OCI-LY7 (cell line): ENCODE data around the gene SSU72. TPM values are rescaled to one million over a fixed set of nuclear protein-coding genes. Genes with fewer than 3 reads are reported as not detected.

ENCODE experiments used
- BruUV-seq: library from RNA; stranded (reverse); fragments of 400-500 nt; replicated peaks from 2 replicates; lab custom pipeline; 2021; lab: Mats Ljungman, UMichigan
- CTCF ChIA-PET: fragments of 300-600 bp; sonication (Branson Sonifier 250); formaldehyde crosslinking; loops from one replicate; lab custom pipeline; 2022; ENCODE audit warnings: antibody characterized with exemption; ENCODE audit not compliant: unreplicated experiment; lab: Charles Lee
- POLR2A ChIA-PET: fragments of 300-600 bp; sonication (Branson Sonifier 250); formaldehyde crosslinking; loops from one replicate; lab custom pipeline; 2022; ENCODE audit warnings: antibody characterized with exemption; lab: Charles Lee
- DNase-seq: peaks from one replicate; pipeline ENCODE4 v3.0.0-alpha.2; 2015; ENCODE audit warnings: low spot score
- H2AFZ ChIP-seq: fragments of 200-600 bp; sonication (generic), shearing (Covaris generic); 2 replicates; pipeline ENCODE4 v1.6.1; 2014; ENCODE audit warnings: mild to moderate bottlenecking, antibody characterized with exemption, low read length, moderate library complexity
- H3K27ac ChIP-seq: fragments of 200-600 bp; sonication (generic); 2 replicates; pipeline ENCODE4 v1.5.1; 2014; ENCODE audit warnings: mixed run types, low read depth, mild to moderate bottlenecking, moderate library complexity, low read length, inconsistent platforms; ENCODE audit not compliant: poor library complexity, severe bottlenecking
- H3K36me3 ChIP-seq: fragments of 200-600 bp; sonication (generic); 2 replicates; pipeline ENCODE4 v1.6.1; 2014; ENCODE audit warnings: mild to moderate bottlenecking, antibody characterized with exemption, low read length, moderate library complexity, mixed read lengths; ENCODE audit not compliant: insufficient read depth
- H3K4me1 ChIP-seq: fragments of 200-600 bp; sonication (generic); 2 replicates; pipeline ENCODE4 v1.5.1; 2014; ENCODE audit warnings: mild to moderate bottlenecking, low read length; ENCODE audit not compliant: insufficient read depth, poor library complexity, severe bottlenecking
- H3K4me2 ChIP-seq: fragments of 200-600 bp; sonication (generic); 2 replicates; pipeline ENCODE4 v1.6.1; 2014; ENCODE audit warnings: mild to moderate bottlenecking, low read length
- H3K4me3 ChIP-seq: fragments of 200-600 bp; sonication (generic); 2 replicates; pipeline ENCODE4 v1.5.1; 2014; ENCODE audit warnings: mild to moderate bottlenecking, low read depth, low read length; ENCODE audit not compliant: poor library complexity, severe bottlenecking
- H3K79me2 ChIP-seq: fragments of 200-600 bp; sonication (generic); 2 replicates; pipeline ENCODE4 v1.6.1; 2016; ENCODE audit warnings: low read depth, mild to moderate bottlenecking, low read length, moderate library complexity, mixed read lengths; ENCODE audit not compliant: insufficient read depth
- H3K9me2 ChIP-seq: fragments of 200-600 bp; sonication (generic); 2 replicates; pipeline ENCODE4 v1.6.1; 2016; ENCODE audit warnings: mild to moderate bottlenecking, low read length, mixed read lengths; ENCODE audit not compliant: insufficient read depth
- H3K9me3 ChIP-seq: fragments of 200-600 bp; sonication (generic); 2 replicates; pipeline ENCODE4 v1.6.1; 2014; ENCODE audit warnings: mild to moderate bottlenecking, mixed run types, low read length, mixed read lengths
- H4K20me1 ChIP-seq: fragments of 200-600 bp; sonication (generic); 2 replicates; pipeline ENCODE4 v1.6.1; 2014; ENCODE audit warnings: mild to moderate bottlenecking, antibody characterized with exemption, low read length, moderate library complexity, mixed read lengths; ENCODE audit not compliant: insufficient read depth
- CTCF ChIP-seq: fragments of 200-600 bp; sonication (generic); conservative IDR thresholded peaks from 2 replicates; pipeline ENCODE4 v1.5.1; 2014; ENCODE audit warnings: mild to moderate bottlenecking, antibody characterized with exemption, low read length, moderate library complexity, mixed read lengths
- EZH2phosphoT487 ChIP-seq: fragments of 200-600 bp; sonication (generic); IDR thresholded peaks from 2 replicates; pipeline ENCODE4 v1.6.1; 2018; ENCODE audit warnings: low read depth, borderline replicate concordance, mild to moderate bottlenecking, mixed run types, antibody characterized with exemption, low read length, moderate library complexity, mixed read lengths
- intact Hi-C: fragments of 100-400 bp; cut with micrococcal nuclease; formaldehyde crosslinking; loops from one replicate; pipeline ENCODE4 v1.10.0; 2022; ENCODE audit not compliant: unreplicated experiment
- total RNA-seq, 2 experiments: library from RNA; depleted of rRNA in 1 of 2; stranded (reverse); fragments of >200 nt in 1 of 2; shearing (Covaris generic) in 1 of 2; gene quantifications; 2 replicates each; pipeline ENCODE4 v1.2.3, GENCODE V29; 2014 to 2022

SSU72 gene
- total RNA-seq, 2 experiments from 2014 or later: 97.7 to 149 TPM

DNA sequence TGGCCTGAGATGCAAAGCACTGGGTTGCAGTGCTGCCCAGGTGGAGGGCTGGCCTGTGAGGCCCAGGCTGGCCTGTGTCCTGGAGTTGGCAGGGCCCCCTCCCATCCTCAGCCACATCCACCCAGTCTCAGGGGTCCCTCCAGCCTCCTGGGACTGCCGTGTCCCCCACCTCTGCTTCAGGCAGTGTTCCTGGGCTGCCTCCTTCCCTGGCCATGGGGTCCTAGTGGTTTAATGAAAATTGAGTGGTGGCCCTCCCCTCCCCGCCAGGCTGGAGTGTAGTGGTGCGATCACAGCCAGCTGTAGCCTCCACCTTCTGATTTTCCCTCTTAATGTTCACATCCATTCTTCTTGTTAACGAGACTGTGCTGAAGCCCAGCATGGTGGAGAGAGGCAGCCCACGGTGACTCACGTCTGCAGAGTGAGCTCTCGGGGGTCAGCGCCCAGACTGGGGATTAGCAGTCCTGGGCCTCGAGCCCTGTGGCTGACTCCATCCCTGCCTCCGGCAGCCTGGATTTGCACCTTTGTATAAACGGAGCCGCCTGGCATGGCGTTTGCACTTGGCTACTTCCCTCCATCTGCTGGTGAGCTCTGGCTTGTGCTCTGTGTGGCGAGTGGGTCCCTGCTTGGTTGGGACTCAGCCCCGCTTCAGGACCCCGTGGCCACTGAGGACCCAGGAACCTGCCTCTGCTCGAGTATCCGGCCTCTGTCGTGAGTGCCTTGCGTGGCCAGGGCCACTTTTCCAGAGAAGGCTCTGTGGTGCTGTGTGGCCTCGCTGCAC lies 47.5 kb upstream of the SSU72 start:
- Histone ChIP-seq H3K27ac (no peak overlapping the region), H3K4me1 (peaks cover under 1% of the 10 kb centered on the region), H3K9me3 (no peaks in the 10 kb centered on the region), H3K4me3 (no peak overlapping the region), H4K20me1 (no peaks in the 10 kb centered on the region; the same call in 1 of the 2 replicates), H3K4me2 (no peak overlapping the region), H2AFZ (no peak overlapping the region), H3K79me2 (no peaks in the 10 kb centered on the region), H3K36me3 (no peaks in the 10 kb centered on the region), H3K9me2 (no peaks in the 10 kb centered on the region)
- intact Hi-C loops: no loop called here
- TF ChIP-seq EZH2phosphoT487 (no peak), CTCF (no peak)
- ChIA-PET POLR2A (no interaction called here), CTCF (no interaction called here)
- no peak for DNase-seq
- no TSS peak for BruUV-seq

DNA sequence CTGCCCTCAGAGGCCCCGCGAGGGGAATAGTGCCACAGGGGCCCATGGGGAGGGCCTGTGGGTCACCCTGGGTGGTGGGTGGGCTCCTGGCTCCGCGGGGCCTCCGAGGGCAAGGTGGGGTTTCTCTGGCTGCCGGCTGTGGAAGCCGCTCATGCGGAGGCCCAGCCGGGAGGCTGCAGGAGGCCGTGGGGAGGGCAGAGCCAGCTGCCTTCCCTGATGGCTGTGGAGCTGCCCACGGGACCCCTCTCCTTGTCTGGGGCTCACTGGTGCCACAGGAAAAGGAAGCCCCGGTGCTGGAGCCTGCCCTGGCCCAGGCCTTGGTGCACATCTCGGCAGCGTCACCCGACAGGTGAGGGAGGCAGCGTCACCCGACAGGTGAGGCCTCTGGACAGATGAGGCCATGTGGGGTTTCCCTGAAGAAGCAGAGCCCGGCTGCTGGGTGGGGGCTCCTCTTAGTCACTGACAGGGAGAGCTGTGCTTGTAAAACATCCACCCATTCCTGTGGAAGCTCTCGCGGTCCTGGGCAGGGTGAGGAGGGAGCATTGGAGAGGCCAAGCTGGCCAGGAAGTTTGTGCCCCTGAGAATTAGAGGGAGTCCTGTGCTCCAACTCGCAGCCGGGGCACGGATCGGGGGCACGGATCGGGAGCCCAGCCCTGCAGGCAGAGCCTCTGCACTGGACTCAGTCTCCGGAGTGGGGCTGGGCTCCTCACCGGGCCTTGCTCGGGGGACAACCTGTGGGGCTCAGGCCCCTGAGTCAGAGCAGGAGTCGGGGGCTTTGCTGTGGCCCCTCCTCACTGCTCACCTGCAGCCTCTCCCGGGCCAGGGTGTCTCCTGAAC lies 46.7 kb upstream of the SSU72 start:
- Histone ChIP-seq H2AFZ (no peak overlapping the region), H4K20me1 (no peaks in the 10 kb centered on the region; the same call in 1 of the 2 replicates), H3K27ac (no peak overlapping the region), H3K79me2 (no peaks in the 10 kb centered on the region), H3K9me3 (no peaks in the 10 kb centered on the region), H3K4me1 (peaks cover 9% of the 10 kb centered on the region), H3K4me3 (no peak overlapping the region), H3K9me2 (no peaks in the 10 kb centered on the region), H3K4me2 (no peak overlapping the region), H3K36me3 (no peaks in the 10 kb centered on the region)
- no TSS peak for BruUV-seq
- TF ChIP-seq CTCF: no peak
- TF ChIP-seq EZH2phosphoT487: no peak
- intact Hi-C loops: no loop called here
- POLR2A ChIA-PET: no interaction called here
- DNase-seq: no peak
- CTCF ChIA-PET: no interaction called here
